PC-9 (cell line): Measurements from ENCODE around the gene IL20. TPM values are rescaled to one million over a fixed set of nuclear protein-coding genes. Genes with fewer than 3 reads are reported as not detected.

Experiments
- BruUV-seq: library from RNA; stranded (reverse); fragments of 400-500 nt; replicated peaks from 2 replicates; lab custom pipeline; 2021; lab: Mats Ljungman, UMichigan
- CTCF ChIA-PET: fragments of 300-600 bp; sonication (Branson Sonifier 250); formaldehyde crosslinking; loops from one replicate; lab custom pipeline; 2022; ENCODE audit warnings: antibody characterized with exemption; lab: Charles Lee
- POLR2A ChIA-PET: fragments of 300-600 bp; sonication (Branson Sonifier 250); formaldehyde crosslinking; loops from one replicate; lab custom pipeline; 2022; ENCODE audit warnings: antibody characterized with exemption; ENCODE audit not compliant: unreplicated experiment; lab: Charles Lee
- DNase-seq, 2 experiments: peaks; one replicate each; pipeline versions ENCODE4 v3.0.0 to v3.0.0-alpha.2; 2015 to 2022; ENCODE audit warnings: mixed read lengths in 1 of 2
- H2AFZ ChIP-seq: fragments of 200-600 bp; sonication (generic); 2 replicates; pipeline ENCODE4 v1.8.1; 2017; ENCODE audit warnings: antibody characterized with exemption
- H3F3A ChIP-seq: fragments of 200-600 bp; sonication (generic); 2 replicates; pipeline ENCODE4 v1.8.1; 2017; ENCODE audit warnings: antibody characterized with exemption, mild to moderate bottlenecking, low read depth; ENCODE audit not compliant: insufficient read depth
- H3K27ac ChIP-seq: fragments of 200-600 bp; sonication (generic); 2 replicates; pipeline ENCODE4 v1.6.1; 2016; ENCODE audit warnings: mixed run types
- H3K27me3 ChIP-seq: fragments of 200-600 bp; sonication (generic); 2 replicates; pipeline ENCODE4 v1.6.1; 2016; ENCODE audit warnings: low read depth, mixed run types; ENCODE audit not compliant: insufficient read depth
- H3K36me3 ChIP-seq: fragments of 200-600 bp; sonication (generic); 2 replicates; pipeline ENCODE4 v1.6.1; 2016; ENCODE audit warnings: low read depth, mixed run types
- H3K4me1 ChIP-seq: fragments of 200-600 bp; sonication (generic); replicated peaks from 2 replicates; pipeline ENCODE4 v1.6.1; 2016; ENCODE audit warnings: mixed run types; ENCODE audit not compliant: insufficient read depth
- H3K4me2 ChIP-seq: fragments of 200-600 bp; sonication (generic); 2 replicates; pipeline ENCODE4 v1.6.1; 2017; ENCODE audit warnings: mixed run types
- H3K4me3 ChIP-seq: fragments of 200-600 bp; sonication (generic); 2 replicates; pipeline ENCODE4 v1.6.1; 2016; ENCODE audit warnings: mixed run types
- H3K79me2 ChIP-seq: fragments of 200-600 bp; sonication (generic); 2 replicates; pipeline ENCODE4 v1.6.1; 2017; ENCODE audit warnings: low read depth, mixed run types
- H3K9me2 ChIP-seq: fragments of 200-600 bp; sonication (generic); 2 replicates; pipeline ENCODE4 v1.8.1; 2017; ENCODE audit warnings: mild to moderate bottlenecking; ENCODE audit not compliant: insufficient read depth
- H3K9me3 ChIP-seq: fragments of 200-600 bp; sonication (generic); 2 replicates; pipeline ENCODE4 v1.8.1; 2016; ENCODE audit warnings: low read depth; ENCODE audit not compliant: insufficient read depth
- H4K20me1 ChIP-seq: fragments of 200-600 bp; sonication (generic); 2 replicates; pipeline ENCODE4 v1.8.1; 2017; ENCODE audit not compliant: insufficient read depth
- CTCF ChIP-seq: fragments of 200-600 bp; sonication (generic); conservative IDR thresholded peaks from 2 replicates; pipeline ENCODE4 v1.6.1; 2017; ENCODE audit warnings: mixed run types, antibody characterized with exemption, mild to moderate bottlenecking, moderate library complexity
- EZH2 ChIP-seq: fragments of 200-600 bp; sonication (generic); IDR thresholded peaks from 2 replicates; pipeline ENCODE4 v1.8.0; 2017; ENCODE audit warnings: antibody characterized with exemption, low read depth
- intact Hi-C: fragments of 100-400 bp; cut with micrococcal nuclease; formaldehyde crosslinking; loops from one replicate; pipeline ENCODE4 v1.10.0; 2022; ENCODE audit not compliant: unreplicated experiment
- total RNA-seq: library from RNA; stranded (reverse); gene quantifications from 2 replicates; pipeline ENCODE4 v1.2.3, GENCODE V29; 2021

IL20 gene
- total RNA-seq, 1 experiment from 2014 or later, result not detected

GRCh38 chr1:206859082-206859521 lies 6.3 kb upstream of the IL20 start:
- Histone ChIP-seq H3F3A (no peaks in the 10 kb centered on the region), H3K4me3 (no peak overlapping the region), H2AFZ (peak overlapping the region; percentile 5; the same call in 1 of the 2 replicates), H3K79me2 (no peaks in the 10 kb centered on the region), H3K36me3 (no peaks in the 10 kb centered on the region), H3K27me3 (peaks cover 18% of the 10 kb centered on the region), H3K4me1 (no peaks in the 10 kb centered on the region; the same call in 1 of the 2 replicates), H3K9me2 (no peaks in the 10 kb centered on the region), H3K27ac (no peak overlapping the region), H4K20me1 (no peaks in the 10 kb centered on the region), H3K9me3 (no peaks in the 10 kb centered on the region), H3K4me2 (peak overlapping the region; percentile 11; the same call in 1 of the 2 replicates)
- TF ChIP-seq CTCF, result no peak
- TF ChIP-seq EZH2, result no peak
- DNase-seq, result peak; percentile 13 to 57
- intact Hi-C loops, result no loop called here
- BruUV-seq, result no TSS peak
- POLR2A ChIA-PET, result no interaction called here
- CTCF ChIA-PET, result interaction anchor here (0.6 to 1.3 kb wide), 2 partner anchors 17 to 50 kb away, joined by 3 to 4 read pairs; no protein-coding TSS in a partner anchor

GRCh38 chr1:206860165-206860564 lies 5.3 kb upstream of the IL20 start:
- no peak for TF ChIP-seq CTCF
- no peak for TF ChIP-seq EZH2
- Histone ChIP-seq H3F3A (no peaks in the 10 kb centered on the region), H3K36me3 (no peaks in the 10 kb centered on the region), H3K4me3 (no peak overlapping the region), H3K4me1 (no peaks in the 10 kb centered on the region; the same call in 1 of the 2 replicates), H3K9me2 (no peaks in the 10 kb centered on the region), H2AFZ (no peak overlapping the region), H3K27me3 (peaks cover 18% of the 10 kb centered on the region), H3K79me2 (no peaks in the 10 kb centered on the region), H3K27ac (no peak overlapping the region), H3K4me2 (no peak overlapping the region), H3K9me3 (no peaks in the 10 kb centered on the region), H4K20me1 (no peaks in the 10 kb centered on the region)
- intact Hi-C loops, result no loop called here
- no TSS peak for BruUV-seq
- ChIA-PET CTCF (interaction anchor here (1.1 kb wide), 1 partner anchor 53 kb away, joined by 4 read pairs; no protein-coding TSS in a partner anchor), POLR2A (no interaction called here)
- DNase-seq, result no peak

- Histone ChIP-seq H3K4me1 (no peaks in the 10 kb centered on the region; the same call in 1 of the 2 replicates), H3K4me3 (no peak overlapping the region), H3K27me3 (peaks cover 30% of the 10 kb centered on the region), H3K79me2 (no peaks in the 10 kb centered on the region), H4K20me1 (no peaks in the 10 kb centered on the region), H3K9me3 (no peaks in the 10 kb centered on the region), H2AFZ (no peak overlapping the region), H3F3A (no peaks in the 10 kb centered on the region), H3K9me2 (no peaks in the 10 kb centered on the region), H3K36me3 (no peaks in the 10 kb centered on the region), H3K27ac (no peak overlapping the region), H3K4me2 (no peak overlapping the region)
- no peak for DNase-seq
- intact Hi-C loops, result no loop called here
- BruUV-seq, result no TSS peak
- TF ChIP-seq EZH2, result no peak
- TF ChIP-seq CTCF, result no peak
- ChIA-PET CTCF (interaction anchor here (1.0 kb wide), 1 partner anchor 49 kb away, joined by 3 read pairs; no protein-coding TSS in a partner anchor), POLR2A (interaction anchor here (0.6 kb wide), 1 partner anchor 32 kb away, joined by 3 read pairs; no protein-coding TSS in a partner anchor)
Observed at GRCh38 chr1:206863266-206863665, 2.2 kb upstream of the IL20 start.
